Measurements from ENCODE around the gene ECSIT.

GRCh38 chr19:11560404-11561051 lies 31.6 kb upstream of the ECSIT start:
- TF ChIP-seq GATA2 (IDR thresholded peaks at IDR 0.05; ENCODE audit: low read depth, low read length) (no peak), GATA3 (IDR thresholded peaks at IDR 0.05; ENCODE audit: low read depth, low read length) (no peak)
